Endodermal cell (in vitro differentiated cells): ENCODE data around the gene PLEKHS1. TPM values are rescaled to one million over a fixed set of nuclear protein-coding genes. Genes with fewer than 3 reads are reported as not detected.

ENCODE experiments used
- DNase-seq: peaks from one replicate; pipeline ENCODE4 v3.0.0-alpha.2; 2017
- H3K27ac ChIP-seq: 2 replicates; pipeline ENCODE4 v1.5.1; 2013; ENCODE audit warnings: mild to moderate bottlenecking, low read depth, low read length, moderate library complexity
- H3K27me3 ChIP-seq: 2 replicates; pipeline ENCODE4 v1.6.1; 2013; ENCODE audit warnings: mild to moderate bottlenecking, low read length, moderate library complexity; ENCODE audit not compliant: insufficient read depth, control insufficient read depth, poor library complexity, severe bottlenecking
- H3K36me3 ChIP-seq: 2 replicates; pipeline ENCODE4 v1.7.0; 2013; ENCODE audit warnings: mild to moderate bottlenecking, low read length, moderate library complexity; ENCODE audit not compliant: control insufficient read depth, insufficient read depth
- H3K4me1 ChIP-seq: one replicate; pipeline ENCODE4 v1.7.0; 2013; ENCODE audit warnings: low read length; ENCODE audit not compliant: control insufficient read depth, insufficient read depth
- H3K4me3 ChIP-seq: 2 replicates; pipeline ENCODE4 v1.5.1; 2013; ENCODE audit warnings: mild to moderate bottlenecking, low read length, moderate library complexity
- H3K9ac ChIP-seq: 2 replicates; pipeline ENCODE4 v1.6.1; 2013; ENCODE audit warnings: mild to moderate bottlenecking, low read length, moderate library complexity; ENCODE audit not compliant: poor library complexity, severe bottlenecking; ENCODE audit errors: extremely low read depth
- H3K9me3 ChIP-seq: 2 replicates; pipeline ENCODE4 v1.6.1; 2013; ENCODE audit warnings: mild to moderate bottlenecking, low read length, moderate library complexity; ENCODE audit not compliant: control insufficient read depth
- H3K27ac Mint-ChIP-seq: 2 replicates; pipeline ENCODE4 v1.8.0; 2020; ENCODE audit warnings: mixed read lengths
- H3K27me3 Mint-ChIP-seq: 2 replicates; pipeline ENCODE4 v1.8.0; 2021; ENCODE audit warnings: mild to moderate bottlenecking, mixed read lengths; ENCODE audit not compliant: insufficient read depth
- H3K36me3 Mint-ChIP-seq: 2 replicates; pipeline ENCODE4 v1.8.0; 2020; ENCODE audit warnings: low read depth, mixed read lengths
- H3K4me1 Mint-ChIP-seq: 2 replicates; pipeline ENCODE4 v1.8.0; 2020; ENCODE audit warnings: mixed read lengths
- H3K4me3 Mint-ChIP-seq: 2 replicates; pipeline ENCODE4 v1.8.0; 2020; ENCODE audit warnings: mild to moderate bottlenecking, moderate library complexity, mixed read lengths
- H3K9me3 Mint-ChIP-seq: 2 replicates; pipeline ENCODE4 v1.8.0; 2020; ENCODE audit warnings: mild to moderate bottlenecking, mixed read lengths
- CTCF ChIP-seq: fragments of 200-600 bp; sonication (generic); conservative IDR thresholded peaks from 2 replicates; pipeline ENCODE4 v1.5.0; 2021; ENCODE audit warnings: antibody characterized with exemption, mild to moderate bottlenecking
- WGBS, 2 experiments: methylation state at CpG; one replicate each; pipeline versions ENCODE4 v1.1.5 to v1.1.7; 2013; ENCODE audit warnings: missing lambda C conversion rate in 2 of 2, mixed read lengths in 1 of 2; ENCODE audit not compliant: insufficient coverage in 1 of 2, insufficient read length in 1 of 2; 5-methylcytosine and 5-hydroxymethylcytosine counted together
- total RNA-seq, 2 donors: library from RNA; stranded (reverse); fragmentation: NEBNext Ultra II Directional in 1 of 2; extraction: Animal tissue kit (Norgen Biotek cat#: 25700) in 1 of 2; gene quantifications; 2 replicates in 1 of 2; 3 replicates in 1 of 2; pipeline ENCODE4 v1.2.1, GENCODE V29; 2021

The PLEKHS1 gene
- total RNA-seq, 2 donors from 2014 or later = not detected

DNA sequence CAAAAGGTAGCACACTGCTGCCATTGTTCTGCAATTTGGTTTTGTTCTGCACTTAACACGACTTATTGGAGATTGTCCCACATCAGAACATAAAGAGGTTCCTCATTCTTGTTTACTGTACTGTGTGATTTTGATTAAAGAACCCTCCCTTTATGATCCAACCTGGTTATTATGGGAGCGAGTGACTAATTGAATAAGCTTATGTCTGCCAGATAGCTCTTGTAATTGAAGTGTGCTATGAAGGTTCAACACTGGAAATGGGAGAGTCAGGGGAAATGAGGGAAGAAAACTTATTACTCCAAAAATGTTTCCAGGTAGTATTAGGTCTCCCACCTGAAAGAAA lies 37.9 kb upstream of the PLEKHS1 start:
- H3K27me3 Mint-ChIP-seq = no peaks in the 10 kb centered on the region
- Histone ChIP-seq H3K27me3 (no peaks in the 10 kb centered on the region), H3K36me3 (peaks cover 4% of the 10 kb centered on the region), H3K4me1 (peaks cover 7% of the 10 kb centered on the region), H3K9me3 (no peaks in the 10 kb centered on the region), H3K27ac (no peak overlapping the region), H3K4me3 (no peak overlapping the region), H3K9ac (no peak overlapping the region)
- WGBS, 2 experiments = 95 to 100% methylated on average over 1 to 2 of the region's 2 CpGs
- DNase-seq = no peak
- peaks cover 34% of the 10 kb centered on the region for H3K4me1 Mint-ChIP-seq
- peaks cover 11% of the 10 kb centered on the region for H3K36me3 Mint-ChIP-seq
- no peak overlapping the region for H3K4me3 Mint-ChIP-seq
- no peaks in the 10 kb centered on the region for H3K9me3 Mint-ChIP-seq
- no peak overlapping the region for H3K27ac Mint-ChIP-seq
- TF ChIP-seq CTCF = no peak

DNA sequence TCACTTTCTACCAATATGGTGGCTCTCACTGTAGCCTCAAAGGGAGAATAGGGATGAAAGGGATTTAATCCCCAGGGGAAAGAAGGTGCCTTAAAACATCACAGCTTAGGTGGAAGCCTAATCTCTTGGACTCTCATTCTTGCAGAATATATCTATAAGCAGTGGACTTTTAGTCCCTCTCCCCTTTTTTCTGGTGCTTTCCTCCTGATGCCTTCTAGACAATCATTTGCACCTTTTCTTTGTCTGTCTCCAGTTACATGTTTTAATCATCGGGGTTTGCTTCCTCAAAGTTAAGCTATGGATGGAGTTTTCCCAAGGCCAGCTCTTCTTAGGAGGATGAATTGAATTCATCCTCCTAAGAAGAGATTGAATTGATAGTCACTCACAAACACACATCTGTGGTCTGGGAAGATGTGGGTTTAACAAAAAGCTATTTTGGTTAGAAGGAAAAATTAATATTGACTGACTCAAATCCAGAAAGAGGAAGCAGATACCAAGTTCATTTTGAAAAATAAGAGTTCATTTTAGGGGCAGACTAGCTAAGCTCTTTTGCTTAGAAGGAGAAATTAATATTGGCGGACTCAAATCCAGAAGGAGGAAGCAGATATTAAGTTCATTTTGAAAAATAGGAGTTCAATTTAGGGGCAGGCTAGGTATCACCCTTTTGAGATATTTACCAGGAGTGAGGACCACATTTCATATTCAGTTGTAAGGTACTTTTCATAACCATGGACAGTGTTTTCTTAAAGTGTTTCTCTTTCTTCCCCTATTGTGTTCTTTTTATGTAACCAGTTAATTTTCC lies 35.2 kb upstream of the PLEKHS1 start:
- Histone ChIP-seq H3K36me3 (peaks cover 4% of the 10 kb centered on the region), H3K9ac (no peak overlapping the region), H3K9me3 (no peaks in the 10 kb centered on the region), H3K4me1 (peaks cover under 1% of the 10 kb centered on the region), H3K27ac (no peak overlapping the region), H3K27me3 (no peaks in the 10 kb centered on the region), H3K4me3 (no peak overlapping the region)
- no peak for TF ChIP-seq CTCF
- no peak for DNase-seq
- Mint-ChIP-seq H3K4me3 (no peak overlapping the region), H3K4me1 (peaks cover 9% of the 10 kb centered on the region), H3K9me3 (no peaks in the 10 kb centered on the region), H3K27ac (no peak overlapping the region), H3K27me3 (no peaks in the 10 kb centered on the region), H3K36me3 (peaks cover 21% of the 10 kb centered on the region)
- 78 to 89% methylated on average over 1 to 2 of the region's 2 CpGs for WGBS, 2 experiments

DNA sequence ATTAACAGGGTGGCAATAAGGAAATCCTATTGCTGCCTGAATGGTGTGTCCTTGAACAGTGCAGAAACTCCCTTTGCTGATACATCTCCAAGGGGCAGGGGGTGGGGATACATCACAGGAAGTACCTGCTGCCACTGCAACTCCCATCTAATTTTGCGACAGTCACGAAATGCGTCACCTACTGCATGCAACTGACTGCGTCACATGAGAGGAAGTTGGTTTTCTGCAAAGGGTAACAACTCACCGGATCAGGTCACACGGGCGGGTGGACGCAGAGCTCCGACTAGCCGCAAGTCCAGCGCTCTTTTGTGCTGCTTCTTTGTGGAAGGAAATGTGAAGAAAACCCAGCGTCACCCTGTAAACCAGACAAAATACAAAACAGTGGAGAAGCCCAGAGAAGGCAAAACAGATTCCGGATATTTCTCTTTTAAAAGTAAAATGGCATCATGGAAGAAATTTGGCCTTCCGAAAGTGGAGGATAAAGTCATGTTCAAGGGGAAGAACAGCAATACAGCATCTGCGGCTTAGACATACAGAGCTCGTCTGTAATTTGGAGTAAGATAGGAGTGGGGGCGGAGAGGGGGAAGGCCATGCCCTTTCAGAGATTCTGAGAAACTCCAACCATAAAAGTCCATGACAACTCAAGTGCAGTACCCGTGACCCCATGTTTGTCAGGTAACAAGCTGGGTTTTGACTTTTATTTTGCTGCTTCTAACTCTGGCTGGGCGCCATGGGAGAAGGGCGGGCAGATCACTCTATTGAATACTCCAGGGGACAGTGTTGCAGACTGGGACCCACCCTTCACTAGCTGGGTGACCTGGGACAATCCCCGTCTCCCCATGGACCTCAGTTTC lies 32.3 kb upstream of the PLEKHS1 start:
- Mint-ChIP-seq H3K4me1 (no peaks in the 10 kb centered on the region), H3K36me3 (peaks cover 39% of the 10 kb centered on the region), H3K4me3 (no peak overlapping the region), H3K27me3 (no peaks in the 10 kb centered on the region), H3K9me3 (no peaks in the 10 kb centered on the region), H3K27ac (no peak overlapping the region)
- no peak overlapping the region for H3K9ac ChIP-seq
- H3K4me3 ChIP-seq = no peak overlapping the region
- 91 to 94% methylated on average over 11 to 20 of the region's 21 CpGs for WGBS, 2 experiments
- no peaks in the 10 kb centered on the region for H3K27me3 ChIP-seq
- no peak for TF ChIP-seq CTCF
- H3K27ac ChIP-seq = no peak overlapping the region
- no peaks in the 10 kb centered on the region for H3K9me3 ChIP-seq
- no peaks in the 10 kb centered on the region for H3K4me1 ChIP-seq
- H3K36me3 ChIP-seq = peaks cover 15% of the 10 kb centered on the region
- no peak for DNase-seq
